HEK293 (cell line): ENCODE measurements around the gene C22orf15.

ENCODE experiments used
- SCRT2 ChIP-seq: fragments of 450-650 bp; formaldehyde crosslinking; IDR thresholded peaks from 2 replicates; pipeline ENCODE4 v1.5.1; 2016; ENCODE audit warnings: missing biosample characterization, missing genetic modification characterization

The C22orf15 gene

GRCh38 chr22:23812378-23812777 is 49.6 kb downstream of the C22orf15 start (continued):
- no peak for TF ChIP-seq SCRT2 (tag by site-specific recombination)
